DMS153 treated with DMSO at 0.1 percent for 48 hours (cell line): ENCODE data around the gene ZNF821.
"Not testable (repeated sequence)": the region's sequence is repeated elsewhere in the genome, so short reads cannot be mapped to it uniquely, and the experiment has no call there.

Source experiments
- DNase-seq: peaks from one replicate; lab custom pipeline; 2025; ENCODE audit not compliant: unreplicated experiment; lab: John Stamatoyannopoulos, UW

Gene ZNF821

GRCh38 chr16:71811261-71811803 lies 72.7 kb downstream of the ZNF821 start:
- no peak for DNase-seq

- not testable (repeated sequence) for DNase-seq
Observed at GRCh38 chr16:71810155-71810530, 73.8 kb downstream of the ZNF821 start.
